SIG-M5 treated with dmso at 0.1 percent for 504 hours (cell line): ENCODE results near the gene MUC2.

Experiments
- DNase-seq: peaks from one replicate; lab custom pipeline; 2025; ENCODE audit not compliant: unreplicated experiment; lab: John Stamatoyannopoulos, UW

Gene MUC2

GRCh38 chr11:1070594-1071462 is 3.8 kb upstream of the MUC2 start:
- no peak for DNase-seq

- DNase-seq: no peak
Observed at GRCh38 chr11:1071571-1072115, 3.0 kb upstream of the MUC2 start.

GRCh38 chr11:1072116-1072820 is 2.4 kb upstream of the MUC2 start:
- no peak for DNase-seq

- no peak for DNase-seq
Observed at GRCh38 chr11:1072821-1073231, 1.8 kb upstream of the MUC2 start.

GRCh38 chr11:1073261-1073724 is 1.4 kb upstream of the MUC2 start:
- no peak for DNase-seq

GRCh38 chr11:1073851-1074243 is 827 bp upstream of the MUC2 start:
- no peak for DNase-seq

- DNase-seq: no peak
Observed at GRCh38 chr11:1075341-1075911, 752 bp downstream of the MUC2 start.

GRCh38 chr11:1076061-1076665 is 1.5 kb downstream of the MUC2 start:
- no peak for DNase-seq

GRCh38 chr11:1077033-1077416 is 2.4 kb downstream of the MUC2 start:
- DNase-seq: no peak

GRCh38 chr11:1077417-1078119 is 2.9 kb downstream of the MUC2 start:
- no peak for DNase-seq

- DNase-seq: no peak
Observed at GRCh38 chr11:1078191-1078601, 3.5 kb downstream of the MUC2 start.

- DNase-seq: no peak
Observed at GRCh38 chr11:1081601-1082311, 7.1 kb downstream of the MUC2 start.

GRCh38 chr11:1082346-1082727 is 7.7 kb downstream of the MUC2 start:
- DNase-seq: no peak

GRCh38 chr11:1082728-1083620 is 8.3 kb downstream of the MUC2 start:
- no peak for DNase-seq

GRCh38 chr11:1083621-1084551 is 9.2 kb downstream of the MUC2 start:
- DNase-seq: no peak

- no peak for DNase-seq
Observed at GRCh38 chr11:1084561-1085439, 10.1 kb downstream of the MUC2 start.
